Stimulated activated CD4-positive, alpha-beta T cell treated with anti-CD3 and anti-CD28 coated beads, Interleukin-2, amount 100 ng/mL, for 4 hours (primary cell): ENCODE results near the gene PIK3CD.

Source experiments
- DNase-seq: peaks from one replicate; pipeline ENCODE4 v3.0.0-alpha.2; 2020; ENCODE audit warnings: low read depth

The PIK3CD gene

GRCh38 chr1:9719978-9720722 is 68.6 kb downstream of the PIK3CD start:
- DNase-seq = no peak

GRCh38 chr1:9720785-9721605 is 69.5 kb downstream of the PIK3CD start:
- DNase-seq = no peak

- DNase-seq = peak; percentile 65
These were observed 70.3 kb downstream of the PIK3CD start for GRCh38 chr1:9721606-9722377.

- DNase-seq = no peak
These were observed 70.8 kb downstream of the PIK3CD start for GRCh38 chr1:9722378-9722749.

GRCh38 chr1:9723068-9723805 is 71.7 kb downstream of the PIK3CD start:
- DNase-seq = no peak

GRCh38 chr1:9723926-9724325 is 72.4 kb downstream of the PIK3CD start:
- no peak for DNase-seq

- DNase-seq = peak; percentile 57
These were observed 73.4 kb downstream of the PIK3CD start for GRCh38 chr1:9724706-9725476.

GRCh38 chr1:9726406-9726805 is 74.9 kb downstream of the PIK3CD start:
- no peak for DNase-seq

- no peak for DNase-seq
These were observed 75.5 kb downstream of the PIK3CD start for GRCh38 chr1:9726905-9727595.

GRCh38 chr1:9728451-9729295 is 77.1 kb downstream of the PIK3CD start:
- DNase-seq = peak; percentile 27

- no peak for DNase-seq
These were observed 78.0 kb downstream of the PIK3CD start for GRCh38 chr1:9729523-9729922.

GRCh38 chr1:9730096-9730901 is 78.8 kb downstream of the PIK3CD start:
- DNase-seq = no peak

- DNase-seq = no peak
These were observed 79.6 kb downstream of the PIK3CD start for GRCh38 chr1:9731051-9731537.

- DNase-seq = no peak
These were observed 80.0 kb downstream of the PIK3CD start for GRCh38 chr1:9731561-9731960.

- DNase-seq = no peak
These were observed 80.8 kb downstream of the PIK3CD start for GRCh38 chr1:9732123-9732971.

GRCh38 chr1:9733160-9733789 is 81.7 kb downstream of the PIK3CD start:
- no peak for DNase-seq

GRCh38 chr1:9735800-9736199 is 84.3 kb downstream of the PIK3CD start:
- DNase-seq = no peak
